BE2C (cell line): Measurements from ENCODE around the gene PKD2L2.
"Not testable (repeated sequence)": the region's sequence is repeated elsewhere in the genome, so short reads cannot be mapped to it uniquely, and the experiment has no call there.

Experiments used
- DNase-seq: peaks from one replicate; pipeline ENCODE4 v3.0.0-alpha.2; 2020
- H3K27me3 ChIP-seq: fragments of 250-450 bp; sonication (Bioruptor Pico); 2 replicates; pipeline ENCODE4 v1.5.1; 2020; ENCODE audit warnings: mild to moderate bottlenecking
- H3K36me3 ChIP-seq: fragments of 250-450 bp; sonication (Bioruptor Pico); 2 replicates; pipeline ENCODE4 v1.5.1; 2020; ENCODE audit warnings: mild to moderate bottlenecking
- H3K4me1 ChIP-seq: fragments of 250-450 bp; sonication (Bioruptor Pico); 2 replicates; pipeline ENCODE4 v1.5.1; 2020
- H3K4me3 ChIP-seq: 2 replicates; pipeline ENCODE4 v1.5.1; 2011; ENCODE audit warnings: low read depth, low read length
- H3K9me3 ChIP-seq: fragments of 250-450 bp; sonication (Bioruptor Pico); 2 replicates; pipeline ENCODE4 v1.5.1; 2020
- TF ChIP-seq, protein P1 (sequence below): IDR thresholded peaks from 2 replicates; pipeline ENCODE4 v1.5.1; 2012; ENCODE audit warnings: mild to moderate bottlenecking, low read depth, low read length

PKD2L2 gene

DNA sequence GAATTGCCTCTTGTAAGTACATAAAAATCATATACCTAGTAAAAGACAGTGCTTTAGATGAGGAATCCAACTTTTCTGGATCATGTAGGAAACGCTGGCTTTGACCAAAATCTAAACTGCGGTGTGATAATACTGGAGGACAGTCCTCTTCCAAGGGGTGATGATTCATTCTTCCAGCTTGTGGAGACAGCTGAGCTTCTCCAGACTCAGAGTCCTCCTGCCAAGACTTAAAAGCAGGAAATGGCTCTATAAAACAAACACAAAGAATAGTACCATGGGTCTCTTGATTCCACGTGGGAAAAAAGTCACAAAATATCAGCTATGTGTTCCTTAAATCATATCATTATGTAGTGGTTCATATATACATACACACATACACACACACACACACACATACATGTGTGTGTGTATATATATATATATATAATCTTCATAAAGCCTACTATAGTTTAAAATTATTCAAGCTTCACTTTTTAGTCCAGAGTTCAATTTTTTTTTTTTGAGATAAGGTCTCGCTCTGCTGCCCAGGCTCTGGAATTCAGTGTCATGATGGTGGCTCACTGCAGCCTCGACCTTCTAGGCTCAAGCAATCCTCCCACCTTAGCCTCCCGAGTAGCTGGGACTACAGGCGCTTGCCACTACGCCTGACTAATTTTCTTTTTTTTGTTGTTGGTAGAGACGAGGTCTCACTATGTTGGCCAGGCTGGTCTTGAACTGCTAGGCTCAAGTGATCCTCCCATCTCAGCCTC lies 65.0 kb downstream of the PKD2L2 start:
- peak; percentile 50 for DNase-seq
- peaks cover 14% of the 10 kb centered on the region for H3K36me3 ChIP-seq
- peak overlapping the region; percentile 17; the same call in 1 of the 2 replicates for H3K4me3 ChIP-seq

DNA sequence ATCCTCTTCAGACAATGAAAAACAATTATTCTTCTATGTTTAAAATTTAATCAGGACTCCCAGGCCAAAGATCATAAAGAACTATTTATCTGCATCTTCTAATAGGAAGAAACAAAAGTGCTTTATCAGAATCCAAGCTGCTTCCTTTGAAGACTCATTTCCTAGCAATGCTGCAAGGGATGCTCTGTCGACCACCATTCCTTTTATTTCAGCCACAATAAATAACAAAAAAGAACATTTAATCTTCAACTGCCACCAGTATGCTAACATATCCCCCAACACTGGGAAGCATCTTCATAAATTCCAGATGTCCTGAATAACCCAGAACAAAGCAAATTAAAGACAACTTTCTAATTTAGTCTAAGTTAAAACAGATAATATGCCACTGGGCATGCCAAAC lies 68.7 kb downstream of the PKD2L2 start:
- H3K4me1 ChIP-seq, result peaks cover 7% of the 10 kb centered on the region
- no peaks in the 10 kb centered on the region for H3K27me3 ChIP-seq
- TF ChIP-seq, protein P1, sequence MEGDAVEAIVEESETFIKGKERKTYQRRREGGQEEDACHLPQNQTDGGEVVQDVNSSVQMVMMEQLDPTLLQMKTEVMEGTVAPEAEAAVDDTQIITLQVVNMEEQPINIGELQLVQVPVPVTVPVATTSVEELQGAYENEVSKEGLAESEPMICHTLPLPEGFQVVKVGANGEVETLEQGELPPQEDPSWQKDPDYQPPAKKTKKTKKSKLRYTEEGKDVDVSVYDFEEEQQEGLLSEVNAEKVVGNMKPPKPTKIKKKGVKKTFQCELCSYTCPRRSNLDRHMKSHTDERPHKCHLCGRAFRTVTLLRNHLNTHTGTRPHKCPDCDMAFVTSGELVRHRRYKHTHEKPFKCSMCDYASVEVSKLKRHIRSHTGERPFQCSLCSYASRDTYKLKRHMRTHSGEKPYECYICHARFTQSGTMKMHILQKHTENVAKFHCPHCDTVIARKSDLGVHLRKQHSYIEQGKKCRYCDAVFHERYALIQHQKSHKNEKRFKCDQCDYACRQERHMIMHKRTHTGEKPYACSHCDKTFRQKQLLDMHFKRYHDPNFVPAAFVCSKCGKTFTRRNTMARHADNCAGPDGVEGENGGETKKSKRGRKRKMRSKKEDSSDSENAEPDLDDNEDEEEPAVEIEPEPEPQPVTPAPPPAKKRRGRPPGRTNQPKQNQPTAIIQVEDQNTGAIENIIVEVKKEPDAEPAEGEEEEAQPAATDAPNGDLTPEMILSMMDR, result no peak
- H3K36me3 ChIP-seq, result peaks cover 5% of the 10 kb centered on the region
- no peaks in the 10 kb centered on the region for H3K9me3 ChIP-seq
- no peak for DNase-seq
- H3K4me3 ChIP-seq, result no peak overlapping the region

More for the DNA sequence above, 65.0 kb downstream of the PKD2L2 start:
- TF ChIP-seq, protein P1, result no peak
- no peaks in the 10 kb centered on the region for H3K9me3 ChIP-seq
- H3K27me3 ChIP-seq, result no peaks in the 10 kb centered on the region
- peaks cover 9% of the 10 kb centered on the region for H3K4me1 ChIP-seq

DNA sequence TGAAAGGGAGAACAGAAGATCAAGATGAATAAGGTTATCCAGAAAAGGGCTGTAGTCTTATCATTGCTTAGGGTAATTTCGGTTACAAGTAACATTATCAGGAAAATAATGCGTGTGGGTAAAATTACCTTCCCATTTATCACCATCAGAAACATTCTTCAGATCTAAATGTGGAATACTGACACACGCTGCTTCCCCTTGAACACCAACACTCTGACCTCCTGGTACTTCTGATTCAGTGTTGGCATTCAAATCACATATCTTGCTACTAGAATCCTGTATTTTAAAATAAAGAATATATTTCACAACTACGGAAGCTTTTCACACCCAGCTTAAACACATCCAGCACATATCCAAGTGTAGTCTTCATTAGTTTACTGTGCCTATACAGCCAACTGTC lies 70.2 kb downstream of the PKD2L2 start:
- peaks cover 3% of the 10 kb centered on the region for H3K36me3 ChIP-seq
- TF ChIP-seq, protein P1, result no peak
- DNase-seq, result no peak
- no peaks in the 10 kb centered on the region for H3K27me3 ChIP-seq
- no peak overlapping the region for H3K4me3 ChIP-seq
- no peaks in the 10 kb centered on the region; the same call in 1 of the 2 replicates for H3K4me1 ChIP-seq
- no peaks in the 10 kb centered on the region for H3K9me3 ChIP-seq

DNA sequence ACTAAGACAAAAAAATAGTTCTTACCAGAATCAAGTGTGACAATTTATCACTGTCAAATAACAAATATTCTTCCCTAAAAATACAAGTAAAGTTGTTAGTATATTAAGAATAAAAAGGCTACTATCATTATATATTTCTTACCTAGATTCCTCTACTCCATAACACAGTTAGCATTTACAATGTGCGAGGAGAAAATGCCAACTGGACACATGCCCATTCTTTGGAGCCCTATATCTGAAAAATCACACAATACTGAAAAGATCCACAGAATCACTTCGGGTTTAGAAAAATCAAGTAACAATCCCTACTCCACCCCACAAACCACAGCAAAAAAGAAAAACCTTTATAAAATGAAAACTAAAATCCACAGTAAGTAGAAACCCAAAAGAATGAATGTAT lies 70.9 kb downstream of the PKD2L2 start:
- Histone ChIP-seq H3K27me3 (no peaks in the 10 kb centered on the region), H3K4me1 (no peaks in the 10 kb centered on the region; the same call in 1 of the 2 replicates), H3K36me3 (peaks cover 3% of the 10 kb centered on the region), H3K4me3 (no peak overlapping the region), H3K9me3 (no peaks in the 10 kb centered on the region)
- DNase-seq, result no peak
- TF ChIP-seq, protein P1, result no peak

DNA sequence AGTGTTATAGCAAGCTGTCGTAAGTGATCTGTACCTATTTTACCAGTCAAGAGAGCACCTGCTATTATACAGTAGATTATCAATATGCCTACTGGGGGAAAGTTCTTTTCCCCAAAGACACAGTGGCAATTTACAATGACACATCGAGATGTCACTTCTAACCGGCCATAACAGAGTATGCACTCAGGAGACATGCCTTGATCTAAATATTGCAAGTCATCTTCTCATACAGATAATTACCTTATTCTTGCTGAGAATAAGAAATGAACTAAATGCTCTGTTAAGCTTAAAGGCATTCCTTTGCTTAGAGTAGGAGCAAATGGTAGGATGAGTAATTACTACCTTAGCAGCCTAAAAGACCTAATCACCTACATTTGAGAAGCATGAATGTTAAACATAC lies 71.6 kb downstream of the PKD2L2 start:
- Histone ChIP-seq H3K36me3 (peaks cover 3% of the 10 kb centered on the region), H3K9me3 (no peaks in the 10 kb centered on the region), H3K27me3 (no peaks in the 10 kb centered on the region), H3K4me1 (no peaks in the 10 kb centered on the region; the same call in 1 of the 2 replicates), H3K4me3 (no peak overlapping the region)
- TF ChIP-seq, protein P1, result no peak
- no peak for DNase-seq

DNA sequence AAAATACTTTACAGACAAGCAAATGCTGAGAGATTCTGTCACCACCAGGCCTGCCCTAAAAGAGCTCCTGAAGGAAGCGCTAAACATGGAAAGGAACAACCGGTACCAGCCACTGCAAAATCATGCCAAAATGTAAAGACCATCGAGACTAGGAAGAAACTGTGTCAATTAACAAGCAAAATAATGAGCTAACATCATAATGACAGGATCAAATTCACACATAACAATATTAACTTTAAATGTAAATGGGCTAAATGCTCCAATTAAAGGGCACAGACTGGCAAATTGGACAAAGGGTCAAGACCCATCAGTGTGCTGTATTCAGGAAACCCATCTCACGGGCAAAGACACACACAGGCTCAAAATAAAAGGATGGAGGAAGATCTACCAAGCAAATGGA lies 81.1 kb downstream of the PKD2L2 start:
- not testable (repeated sequence) for H3K27me3 ChIP-seq, H3K36me3 ChIP-seq, DNase-seq, H3K9me3 ChIP-seq, H3K4me3 ChIP-seq, H3K4me1 ChIP-seq
